Measurements from ENCODE around the gene TTLL11. TPM values are rescaled to one million over a fixed set of nuclear protein-coding genes. Genes with fewer than 3 reads are reported as not detected.

Gene TTLL11
- total RNA-seq, 1 experiment from 2014 or later: 7.0 TPM

DNA sequence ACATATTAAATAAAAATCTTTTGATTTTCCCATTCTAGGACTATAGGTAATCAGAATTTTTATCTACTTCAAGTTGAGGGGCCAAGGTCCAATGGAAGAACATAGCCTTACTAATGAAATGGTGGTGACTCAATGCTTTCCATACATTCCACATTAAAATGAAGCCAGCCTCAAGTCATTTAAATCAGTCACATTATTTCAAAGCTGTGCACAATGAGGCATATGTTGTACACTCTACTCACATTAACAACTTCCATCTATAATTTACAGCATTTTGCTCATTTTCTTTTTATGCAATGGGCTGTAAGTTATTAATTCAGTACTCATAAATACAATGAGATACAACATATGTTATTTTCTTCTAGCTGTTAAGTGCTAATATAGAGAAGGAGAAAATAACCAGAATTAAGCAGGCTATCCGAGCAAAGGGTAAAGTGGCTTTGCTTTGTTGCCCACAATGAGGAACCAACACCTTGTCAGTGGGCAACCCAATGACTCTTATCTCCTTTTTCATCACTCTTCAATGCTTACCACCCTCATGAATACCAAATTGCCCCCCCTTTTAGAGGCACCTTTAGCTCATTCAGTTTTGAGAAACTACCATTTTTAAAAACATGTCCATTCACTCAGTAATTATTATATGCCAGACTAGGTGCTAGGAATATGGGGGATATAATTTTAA, 52.4 kb downstream of the TTLL11 start:
- H3K36me3 ChIP-seq (ENCODE audit: low read depth, low read length): no peaks in the 10 kb centered on the region
- no peak overlapping the region for H3K27ac ChIP-seq (ENCODE audit: low read length)
- H2AFZ ChIP-seq (ENCODE audit: low read length): no peak overlapping the region
- POLR2A ChIA-PET (ENCODE audit: unreplicated experiment): no interaction called here
- H3F3A ChIP-seq (ENCODE audit: low read length, unreplicated experiment): no peaks in the 10 kb centered on the region
- no peak overlapping the region for H3K4me2 ChIP-seq (ENCODE audit: low read length)
- H3K4me3 ChIP-seq (ENCODE audit: low read length): no peak overlapping the region
- H3K4me1 ChIP-seq (ENCODE audit: insufficient read depth, low read length): no peaks in the 10 kb centered on the region
- ATAC-seq: no peak
- no peaks in the 10 kb centered on the region for H4K20me1 ChIP-seq (ENCODE audit: low read length)
- no peaks in the 10 kb centered on the region for H3K9me2 ChIP-seq (replicated peaks; ENCODE audit: low read length)
- no peak overlapping the region for H3K9ac ChIP-seq (ENCODE audit: low read length)
- no peaks in the 10 kb centered on the region for H3K9me3 ChIP-seq (ENCODE audit: low read length)
- DNase-seq: no peak
- TF ChIP-seq EZH2phosphoT487 (IDR thresholded peaks at IDR 0.05; ENCODE audit: borderline replicate concordance, low read length) (no peak), EZH2 (IDR thresholded peaks at IDR 0.05; ENCODE audit: low read length, unreplicated experiment) (no peak)
- TF ChIP-seq, protein P1, sequence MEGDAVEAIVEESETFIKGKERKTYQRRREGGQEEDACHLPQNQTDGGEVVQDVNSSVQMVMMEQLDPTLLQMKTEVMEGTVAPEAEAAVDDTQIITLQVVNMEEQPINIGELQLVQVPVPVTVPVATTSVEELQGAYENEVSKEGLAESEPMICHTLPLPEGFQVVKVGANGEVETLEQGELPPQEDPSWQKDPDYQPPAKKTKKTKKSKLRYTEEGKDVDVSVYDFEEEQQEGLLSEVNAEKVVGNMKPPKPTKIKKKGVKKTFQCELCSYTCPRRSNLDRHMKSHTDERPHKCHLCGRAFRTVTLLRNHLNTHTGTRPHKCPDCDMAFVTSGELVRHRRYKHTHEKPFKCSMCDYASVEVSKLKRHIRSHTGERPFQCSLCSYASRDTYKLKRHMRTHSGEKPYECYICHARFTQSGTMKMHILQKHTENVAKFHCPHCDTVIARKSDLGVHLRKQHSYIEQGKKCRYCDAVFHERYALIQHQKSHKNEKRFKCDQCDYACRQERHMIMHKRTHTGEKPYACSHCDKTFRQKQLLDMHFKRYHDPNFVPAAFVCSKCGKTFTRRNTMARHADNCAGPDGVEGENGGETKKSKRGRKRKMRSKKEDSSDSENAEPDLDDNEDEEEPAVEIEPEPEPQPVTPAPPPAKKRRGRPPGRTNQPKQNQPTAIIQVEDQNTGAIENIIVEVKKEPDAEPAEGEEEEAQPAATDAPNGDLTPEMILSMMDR (conservative IDR thresholded peaks at IDR 0.05; ENCODE audit: low read depth, low read length): no peak
- no peaks in the 10 kb centered on the region for H3K27me3 ChIP-seq (ENCODE audit: low read length)
- CTCF ChIA-PET: no interaction called here
- H3K79me2 ChIP-seq (ENCODE audit: low read length): no peaks in the 10 kb centered on the region
- intact Hi-C loops (cut with micrococcal nuclease): no loop called here
- no TSS peak for BruUV-seq (replicated peaks)

DNA sequence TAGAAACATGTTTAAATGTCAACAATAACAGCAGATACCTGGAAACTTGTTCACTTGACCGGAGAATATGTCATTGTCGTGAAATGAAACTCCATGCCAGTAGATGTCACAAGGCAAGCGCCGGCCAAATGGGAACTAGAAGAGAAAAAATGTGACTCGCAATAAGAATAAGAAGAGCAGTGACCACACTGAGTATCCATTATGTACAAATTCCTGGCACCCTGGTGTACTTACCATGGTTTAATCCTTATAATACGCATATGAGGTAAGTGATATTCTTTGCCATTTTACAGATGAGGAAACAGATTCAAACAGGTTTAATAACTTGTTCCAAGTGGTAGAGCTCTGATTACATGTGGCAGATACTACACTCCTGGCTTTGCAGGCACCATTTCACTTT, 53.9 kb downstream of the TTLL11 start:
- Histone ChIP-seq H4K20me1 (ENCODE audit: low read length) (no peaks in the 10 kb centered on the region), H3F3A (ENCODE audit: low read length, unreplicated experiment) (no peaks in the 10 kb centered on the region), H3K27me3 (ENCODE audit: low read length) (no peaks in the 10 kb centered on the region), H3K79me2 (ENCODE audit: low read length) (no peaks in the 10 kb centered on the region), H3K9me3 (ENCODE audit: low read length) (no peaks in the 10 kb centered on the region), H3K27ac (ENCODE audit: low read length) (no peak overlapping the region), H3K9ac (ENCODE audit: low read length) (no peak overlapping the region), H3K4me2 (ENCODE audit: low read length) (no peak overlapping the region), H3K4me3 (ENCODE audit: low read length) (no peak overlapping the region), H3K4me1 (ENCODE audit: insufficient read depth, low read length) (no peaks in the 10 kb centered on the region), H3K36me3 (ENCODE audit: low read depth, low read length) (no peaks in the 10 kb centered on the region), H3K9me2 (replicated peaks; ENCODE audit: low read length) (no peaks in the 10 kb centered on the region), H2AFZ (ENCODE audit: low read length) (no peak overlapping the region)
- no peak for DNase-seq
- CTCF ChIA-PET: no interaction called here
- POLR2A ChIA-PET (ENCODE audit: unreplicated experiment): no interaction called here
- TF ChIP-seq EZH2 (IDR thresholded peaks at IDR 0.05; ENCODE audit: low read length, unreplicated experiment) (no peak), EZH2phosphoT487 (IDR thresholded peaks at IDR 0.05; ENCODE audit: borderline replicate concordance, low read length) (no peak)
- TF ChIP-seq, protein P1 (conservative IDR thresholded peaks at IDR 0.05; ENCODE audit: low read depth, low read length): no peak
- ATAC-seq: no peak
- intact Hi-C loops (cut with micrococcal nuclease): no loop called here
- no TSS peak for BruUV-seq (replicated peaks)

DNA sequence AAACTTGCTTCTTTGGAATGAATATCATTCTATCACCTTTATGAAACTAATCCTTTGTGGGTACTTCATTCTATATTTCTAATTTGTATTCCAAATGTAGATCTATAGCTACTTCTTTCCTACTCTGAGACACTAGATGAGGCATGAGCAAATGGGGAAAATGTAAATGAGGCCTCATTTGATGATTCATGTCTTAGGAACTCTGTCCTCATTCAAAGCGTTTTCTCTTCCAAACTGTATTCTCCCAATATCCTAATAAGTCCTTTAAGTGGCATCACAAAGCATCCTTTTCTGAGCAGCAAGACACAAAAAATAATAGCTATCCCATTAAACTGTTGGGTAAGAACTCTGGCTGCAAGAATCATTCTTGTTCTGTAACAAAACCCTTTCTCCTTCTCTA, 56.1 kb downstream of the TTLL11 start:
- intact Hi-C loops (cut with micrococcal nuclease): no loop called here
- CTCF ChIA-PET: no interaction called here
- DNase-seq: peak; percentile 20

More for the DNA sequence above, 56.1 kb downstream of the TTLL11 start:
- no peak overlapping the region for H3K4me3 ChIP-seq (ENCODE audit: low read length)
- H3K9me3 ChIP-seq (ENCODE audit: low read length): no peaks in the 10 kb centered on the region
- peak; percentile 48; the same call in 1 of the 2 replicates for ATAC-seq
- H3K9me2 ChIP-seq (replicated peaks; ENCODE audit: low read length): no peaks in the 10 kb centered on the region
- no peaks in the 10 kb centered on the region for H3K27me3 ChIP-seq (ENCODE audit: low read length)
- H3K9ac ChIP-seq (ENCODE audit: low read length): no peak overlapping the region
- H3F3A ChIP-seq (ENCODE audit: low read length, unreplicated experiment): no peaks in the 10 kb centered on the region
- no TSS peak for BruUV-seq (replicated peaks)
- H3K79me2 ChIP-seq (ENCODE audit: low read length): no peaks in the 10 kb centered on the region
- no peaks in the 10 kb centered on the region for H4K20me1 ChIP-seq (ENCODE audit: low read length)
- H3K4me1 ChIP-seq (ENCODE audit: insufficient read depth, low read length): no peaks in the 10 kb centered on the region
- POLR2A ChIA-PET (ENCODE audit: unreplicated experiment): no interaction called here
- H3K4me2 ChIP-seq (ENCODE audit: low read length): no peak overlapping the region
- H3K27ac ChIP-seq (ENCODE audit: low read length): no peak overlapping the region
- no peak overlapping the region for H2AFZ ChIP-seq (ENCODE audit: low read length)
- TF ChIP-seq EZH2 (IDR thresholded peaks at IDR 0.05; ENCODE audit: low read length, unreplicated experiment): no peak
- TF ChIP-seq EZH2phosphoT487 (IDR thresholded peaks at IDR 0.05; ENCODE audit: borderline replicate concordance, low read length): no peak
- TF ChIP-seq, protein P1 (conservative IDR thresholded peaks at IDR 0.05; ENCODE audit: low read depth, low read length): no peak
- no peaks in the 10 kb centered on the region for H3K36me3 ChIP-seq (ENCODE audit: low read depth, low read length)
